NCI-H2081 treated with DMSO at 0.1 percent for 48 hours (cell line): Measurements from ENCODE around the gene WDFY4.

ENCODE experiments used
- DNase-seq: peaks from one replicate; lab custom pipeline; 2025; lab: John Stamatoyannopoulos, UW

Gene WDFY4

GRCh38 chr10:48907730-48908129 lies 223.1 kb downstream of the WDFY4 start:
- DNase-seq: no peak

GRCh38 chr10:48910548-48910947 lies 225.9 kb downstream of the WDFY4 start:
- DNase-seq: no peak

DNA sequence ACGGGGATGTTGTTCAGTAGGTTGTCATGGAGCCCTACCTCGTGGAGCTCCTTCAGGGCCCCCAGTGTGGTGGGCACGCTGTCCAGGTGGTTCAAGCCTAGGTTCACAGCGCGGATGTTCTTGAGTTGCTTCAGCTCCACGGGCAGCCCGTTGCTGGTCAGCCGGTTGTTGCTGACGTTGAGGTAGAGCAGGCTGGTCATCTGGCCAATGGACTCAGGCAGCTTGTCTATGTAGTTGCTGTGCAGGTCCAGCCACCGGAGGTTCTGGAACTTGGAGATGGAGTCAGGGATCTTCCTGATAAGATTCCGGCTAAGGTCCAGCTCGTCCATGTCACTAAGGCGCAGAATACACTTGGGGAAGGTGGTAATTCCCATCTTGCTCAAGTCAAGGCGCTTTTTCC lies 229.0 kb downstream of the WDFY4 start:
- DNase-seq: no peak

GRCh38 chr10:48923748-48924147 lies 239.1 kb downstream of the WDFY4 start:
- DNase-seq: no peak

DNA sequence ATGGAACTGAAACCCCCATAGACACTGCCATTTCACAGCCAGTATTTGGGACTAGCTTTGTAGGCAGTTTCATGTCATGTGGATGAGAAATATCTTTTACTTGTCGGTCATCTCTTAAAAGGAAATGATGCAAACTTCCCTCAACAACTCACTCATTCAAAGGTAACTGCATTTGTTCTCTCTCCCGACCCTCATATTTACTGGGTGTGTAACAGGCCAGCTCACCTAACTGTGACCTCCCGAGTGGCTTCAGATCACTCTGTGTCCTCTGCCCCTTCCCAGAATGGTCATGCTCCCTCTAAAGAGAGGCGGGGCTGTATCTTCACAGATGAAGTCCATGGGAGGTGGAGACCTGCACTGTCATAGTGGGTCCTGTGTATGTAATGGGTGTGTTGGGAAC lies 240.3 kb downstream of the WDFY4 start:
- DNase-seq: no peak

DNA sequence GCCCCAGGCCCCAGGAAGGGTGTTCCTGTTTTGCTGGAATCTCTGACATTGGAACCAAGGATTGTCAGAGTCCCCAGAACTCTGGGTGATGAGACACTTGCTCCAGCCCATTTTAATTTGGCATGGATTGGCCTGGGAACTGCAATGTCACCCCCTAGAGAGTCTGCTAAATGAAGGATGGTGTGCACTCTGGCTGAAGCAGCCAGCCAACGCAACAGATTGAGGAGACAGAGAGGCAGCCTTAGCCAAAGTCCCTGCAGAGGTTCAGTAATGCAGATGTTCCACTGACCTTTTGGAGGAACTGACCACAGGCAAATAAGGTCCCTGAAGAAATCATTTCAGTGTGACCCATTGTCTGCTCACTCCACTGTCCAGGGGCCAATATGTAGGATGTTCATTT lies 241.6 kb downstream of the WDFY4 start:
- no peak for DNase-seq

- DNase-seq: no peak
Observed at GRCh38 chr10:48926764-48927540, 242.3 kb downstream of the WDFY4 start.

GRCh38 chr10:48929413-48929990 lies 244.8 kb downstream of the WDFY4 start:
- no peak for DNase-seq

DNA sequence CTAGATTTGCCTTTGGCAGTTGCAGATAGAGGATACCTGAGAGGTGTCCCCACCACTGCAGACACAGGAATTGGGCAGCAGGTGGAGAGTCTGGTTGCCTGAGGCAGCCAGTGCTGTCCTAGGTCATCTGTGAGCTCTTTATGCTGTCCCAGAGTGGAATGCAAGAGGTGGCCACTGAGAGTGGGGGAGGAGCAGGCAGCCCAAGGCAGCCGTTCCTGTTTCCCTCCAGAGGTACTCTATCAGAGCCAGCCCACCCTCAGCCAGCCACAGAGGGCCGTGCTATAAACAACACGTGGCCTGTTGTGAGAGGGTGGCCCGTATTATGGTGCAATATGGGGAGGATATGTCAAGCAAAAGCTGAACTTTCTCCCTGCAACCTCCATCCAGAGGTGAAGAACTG lies 246.5 kb downstream of the WDFY4 start:
- DNase-seq: no peak

DNA sequence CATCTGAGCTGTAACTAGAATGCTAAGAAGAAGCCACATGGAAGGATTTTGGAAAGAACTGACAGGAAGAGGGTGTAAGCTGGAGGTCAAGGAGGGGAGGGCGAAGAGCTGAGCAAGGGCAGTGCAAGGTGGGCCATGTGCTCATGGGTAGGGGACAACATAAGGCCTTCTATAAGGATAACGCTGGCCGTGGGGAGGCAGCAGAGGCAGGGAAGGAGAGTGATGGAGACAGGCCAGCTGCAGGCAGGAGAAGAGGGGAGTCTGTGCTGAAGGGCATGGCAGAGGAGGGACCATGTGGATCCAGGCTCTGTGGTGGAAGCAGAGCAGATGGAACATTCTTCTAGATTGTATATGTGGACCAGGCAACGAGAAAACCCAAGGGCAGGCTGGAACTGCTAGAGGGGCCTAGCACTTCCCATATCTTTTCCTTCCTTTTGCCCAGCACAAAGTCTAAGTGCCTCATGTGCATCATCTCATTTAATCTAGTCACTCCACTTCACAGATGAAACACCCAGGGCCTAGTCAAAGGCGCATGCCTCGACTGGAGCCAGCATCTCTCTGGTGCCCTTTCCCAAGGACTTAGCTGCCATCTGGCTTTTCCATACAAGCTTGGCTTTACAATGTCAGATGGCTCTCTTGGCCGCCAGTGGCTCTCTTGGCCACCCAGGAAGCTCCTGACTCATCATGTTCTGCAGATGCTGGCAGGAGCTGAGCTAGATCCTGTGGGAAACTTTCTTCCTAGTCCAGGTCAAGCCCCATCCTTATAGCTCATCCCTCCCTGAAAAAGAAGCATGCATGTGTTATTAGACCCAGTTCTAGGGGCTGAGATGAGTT lies 248.4 kb downstream of the WDFY4 start:
- DNase-seq: no peak

- no peak for DNase-seq
Observed at GRCh38 chr10:48934672-48935501, 250.2 kb downstream of the WDFY4 start.

DNA sequence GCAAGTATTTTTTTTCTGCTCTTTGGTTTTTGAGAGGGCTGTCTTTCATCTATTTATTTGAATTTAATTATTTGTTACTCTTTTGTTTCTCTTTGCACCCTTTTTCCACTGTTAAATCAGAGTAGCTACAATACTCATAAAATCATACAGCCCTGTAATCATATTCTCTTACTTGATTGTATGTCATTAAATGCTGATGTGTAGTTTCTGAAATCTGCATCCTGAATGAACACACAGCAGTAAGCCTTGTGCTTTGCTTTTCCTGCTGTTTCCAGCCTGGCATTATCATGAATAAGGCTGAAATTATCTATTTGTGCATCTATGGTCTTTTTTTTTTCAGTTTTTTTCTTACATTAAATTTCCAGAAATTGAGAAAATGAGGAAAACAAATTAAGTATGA lies 250.9 kb downstream of the WDFY4 start:
- DNase-seq: no peak

DNA sequence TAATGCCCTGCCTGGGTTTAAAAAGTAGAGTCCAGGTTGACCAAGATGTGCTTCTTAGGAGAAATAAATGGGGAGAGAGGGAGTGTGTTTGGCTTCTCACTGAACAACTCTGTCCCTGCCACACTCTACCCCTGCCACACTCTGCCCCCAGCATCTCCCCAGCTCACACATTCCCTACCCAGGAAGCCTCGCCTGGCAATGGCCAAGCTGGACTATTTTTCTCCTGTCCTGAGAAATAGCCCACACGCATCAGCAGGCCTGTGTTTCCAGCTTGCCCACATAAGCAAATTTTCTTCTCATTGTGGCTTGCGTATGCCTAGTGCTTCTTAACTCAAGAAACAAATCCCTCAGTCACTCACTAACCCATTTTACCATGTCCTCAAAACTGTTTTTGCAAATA lies 253.1 kb downstream of the WDFY4 start:
- DNase-seq: no peak

DNA sequence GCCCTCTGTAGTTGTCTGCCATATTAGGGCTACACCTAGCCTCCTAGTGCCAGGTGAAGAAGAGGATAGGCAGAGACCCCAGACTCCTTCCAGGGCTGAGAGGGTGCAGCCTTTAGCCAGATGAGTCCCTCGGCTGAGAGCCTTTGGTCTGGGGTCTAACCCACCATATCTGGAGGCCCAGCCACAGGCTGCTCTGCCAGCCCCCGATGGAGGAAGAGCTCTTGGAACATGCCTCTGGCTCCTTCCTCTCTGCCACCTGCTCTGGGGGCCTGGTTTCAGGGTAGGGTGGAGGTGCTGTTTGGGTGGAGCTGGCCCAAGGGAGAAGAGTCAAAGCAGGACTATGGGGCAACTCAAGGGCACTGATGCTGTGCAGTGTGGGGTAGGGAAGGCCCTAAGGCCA lies 253.6 kb downstream of the WDFY4 start:
- DNase-seq: no peak

- no peak for DNase-seq
Observed at GRCh38 chr10:48938990-48939536, 254.4 kb downstream of the WDFY4 start.

- DNase-seq: no peak
Observed at GRCh38 chr10:48939790-48940325, 255.2 kb downstream of the WDFY4 start, which contains the start of gene LRRC18. TSS of gene LRRC18 (minus strand) at chr10:48939840. CDS start at chr10:48914155, 25,685 bp downstream.

DNA sequence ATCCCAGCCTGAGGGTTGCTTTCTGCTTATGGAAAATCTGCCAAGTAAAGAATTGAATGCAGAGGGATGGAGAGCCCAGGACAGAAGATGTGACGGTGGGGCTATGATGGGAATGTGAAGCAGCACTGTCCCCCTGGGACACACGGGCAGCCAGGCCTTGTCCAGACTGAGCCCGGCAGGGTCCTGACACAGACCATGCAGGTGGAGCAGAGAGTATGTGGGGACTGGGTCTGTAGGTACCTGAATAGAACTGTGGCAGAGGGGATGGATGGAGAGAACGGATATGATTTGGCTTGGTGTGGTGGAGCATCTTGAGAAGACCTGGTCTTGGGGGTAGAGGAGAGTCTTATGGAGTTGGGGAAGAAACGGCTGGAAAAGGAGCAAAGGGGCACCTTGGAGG lies 255.7 kb downstream of the WDFY4 start:
- DNase-seq: no peak

DNA sequence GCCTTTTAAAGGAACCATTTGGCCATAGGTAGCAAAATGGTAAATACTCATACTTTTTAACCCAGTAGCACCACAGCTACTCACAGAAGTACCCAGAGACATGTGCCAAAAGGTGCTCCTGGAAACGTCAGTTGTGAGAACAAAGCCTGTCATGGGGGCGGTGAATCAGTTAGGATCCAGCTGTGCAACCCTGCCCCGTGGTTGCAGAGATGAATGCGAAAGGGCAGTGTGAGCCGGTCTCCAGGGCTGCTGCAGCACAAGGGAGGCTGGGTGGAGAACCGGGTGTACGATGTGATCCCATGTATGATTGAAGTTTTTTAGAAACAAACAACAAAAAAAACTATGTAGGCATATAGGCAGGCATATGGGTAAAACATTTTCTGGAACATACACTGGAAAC lies 256.3 kb downstream of the WDFY4 start:
- DNase-seq: no peak

GRCh38 chr10:48941427-48942075 lies 256.9 kb downstream of the WDFY4 start:
- no peak for DNase-seq

DNA sequence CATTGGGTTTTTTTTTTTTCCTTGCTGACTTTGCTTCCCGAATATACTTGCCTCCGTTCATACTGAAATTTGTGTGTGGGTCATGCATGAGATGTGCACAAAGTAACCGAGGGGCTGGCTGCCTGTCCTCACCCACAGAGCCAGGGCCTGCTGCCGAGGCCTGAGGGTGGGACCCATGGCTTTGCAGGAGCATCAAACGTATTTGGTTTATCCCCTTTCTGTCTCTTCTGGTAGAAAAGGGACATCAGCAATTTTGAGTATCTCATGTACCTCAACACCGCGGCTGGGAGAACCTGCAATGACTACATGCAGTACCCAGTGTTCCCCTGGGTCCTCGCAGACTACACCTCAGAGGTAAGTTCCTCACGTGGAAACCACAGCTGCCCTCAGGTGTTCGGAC lies 258.4 kb downstream of the WDFY4 start:
- no peak for DNase-seq

- no peak for DNase-seq
Observed at GRCh38 chr10:48944171-48944570, 259.5 kb downstream of the WDFY4 start.
